NT2/D1 (cell line): ENCODE data around the gene DBNDD2.

Experiments
- DNase-seq: peaks from one replicate; pipeline ENCODE4 v3.0.0-alpha.2; 2011; ENCODE audit warnings: low read depth, low spot score
- H3K27me3 ChIP-seq: 2 replicates; pipeline ENCODE4 v1.6.0; 2011; ENCODE audit warnings: mild to moderate bottlenecking; ENCODE audit not compliant: insufficient read length, insufficient read depth
- H3K36me3 ChIP-seq: 2 replicates; pipeline ENCODE4 v1.6.1; 2011; ENCODE audit warnings: mild to moderate bottlenecking, low read length, mixed read lengths; ENCODE audit not compliant: insufficient read depth, insufficient read length
- H3K4me1 ChIP-seq: 2 replicates; pipeline ENCODE4 v1.5.1; 2011; ENCODE audit not compliant: insufficient read depth, insufficient read length
- H3K4me3 ChIP-seq: 2 replicates; pipeline ENCODE4 v1.5.1; 2011; ENCODE audit warnings: low read depth; ENCODE audit not compliant: insufficient read length
- H3K9ac ChIP-seq: 2 replicates; pipeline ENCODE4 v1.6.0; 2011; ENCODE audit warnings: low read depth; ENCODE audit not compliant: insufficient read length
- H3K9me3 ChIP-seq: 2 replicates; pipeline ENCODE4 v1.5.1; 2011; ENCODE audit warnings: mild to moderate bottlenecking, low read length; ENCODE audit not compliant: insufficient read depth
- SUZ12 ChIP-seq: IDR thresholded peaks from 2 replicates; pipeline ENCODE4 v1.6.1; 2011; ENCODE audit not compliant: insufficient read length, insufficient read depth; ENCODE audit errors: extremely low read depth
- YY1 ChIP-seq: IDR thresholded peaks from 2 replicates; pipeline ENCODE4 v1.6.1; 2011; ENCODE audit not compliant: insufficient read length, insufficient read depth
- ZNF274 ChIP-seq: IDR thresholded peaks from 2 replicates; pipeline ENCODE4 v1.6.1; 2011; ENCODE audit warnings: mild to moderate bottlenecking, low read depth, low read length

The DBNDD2 gene

GRCh38 chr20:45410887-45411286 is 2.8 kb downstream of the DBNDD2 start:
- Histone ChIP-seq H3K27me3 (peaks cover 35% of the 10 kb centered on the region), H3K4me1 (no peaks in the 10 kb centered on the region), H3K9me3 (no peaks in the 10 kb centered on the region), H3K9ac (no peak overlapping the region), H3K36me3 (peaks cover 11% of the 10 kb centered on the region), H3K4me3 (no peak overlapping the region)
- TF ChIP-seq ZNF274, result no peak
- TF ChIP-seq SUZ12, result no peak
- TF ChIP-seq YY1, result no peak
- DNase-seq, result no peak

GRCh38 chr20:45412653-45413052 is 4.6 kb downstream of the DBNDD2 start:
- H3K27me3 ChIP-seq, result peaks cover 18% of the 10 kb centered on the region
- H3K9me3 ChIP-seq, result no peaks in the 10 kb centered on the region
- TF ChIP-seq SUZ12, result no peak
- no peak for TF ChIP-seq ZNF274
- TF ChIP-seq YY1, result no peak
- no peak overlapping the region for H3K9ac ChIP-seq
- no peak for DNase-seq
- H3K4me1 ChIP-seq, result no peaks in the 10 kb centered on the region
- no peak overlapping the region for H3K4me3 ChIP-seq
- H3K36me3 ChIP-seq, result peaks cover 11% of the 10 kb centered on the region

DNA sequence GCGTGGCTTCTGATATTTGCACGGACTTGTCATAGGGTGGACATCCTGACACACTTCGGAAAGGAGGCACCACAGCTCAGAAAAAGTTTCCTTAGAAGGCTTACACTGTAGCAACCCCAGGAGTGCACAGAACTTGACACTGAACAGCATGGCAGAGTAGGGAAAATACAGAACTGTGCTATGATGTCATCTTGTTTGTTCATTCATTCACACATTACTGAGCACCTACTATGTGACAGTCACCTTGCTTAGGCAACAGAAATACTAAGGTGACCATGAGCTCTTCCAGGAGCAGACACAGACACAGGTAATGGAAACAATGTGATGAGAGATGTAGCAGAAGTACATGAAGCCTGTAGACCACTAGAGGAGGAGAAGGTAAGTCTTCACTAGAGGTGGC is 5.4 kb downstream of the DBNDD2 start:
- TF ChIP-seq YY1 (no peak), ZNF274 (no peak), SUZ12 (no peak)
- H3K9ac ChIP-seq, result no peak overlapping the region

DNA sequence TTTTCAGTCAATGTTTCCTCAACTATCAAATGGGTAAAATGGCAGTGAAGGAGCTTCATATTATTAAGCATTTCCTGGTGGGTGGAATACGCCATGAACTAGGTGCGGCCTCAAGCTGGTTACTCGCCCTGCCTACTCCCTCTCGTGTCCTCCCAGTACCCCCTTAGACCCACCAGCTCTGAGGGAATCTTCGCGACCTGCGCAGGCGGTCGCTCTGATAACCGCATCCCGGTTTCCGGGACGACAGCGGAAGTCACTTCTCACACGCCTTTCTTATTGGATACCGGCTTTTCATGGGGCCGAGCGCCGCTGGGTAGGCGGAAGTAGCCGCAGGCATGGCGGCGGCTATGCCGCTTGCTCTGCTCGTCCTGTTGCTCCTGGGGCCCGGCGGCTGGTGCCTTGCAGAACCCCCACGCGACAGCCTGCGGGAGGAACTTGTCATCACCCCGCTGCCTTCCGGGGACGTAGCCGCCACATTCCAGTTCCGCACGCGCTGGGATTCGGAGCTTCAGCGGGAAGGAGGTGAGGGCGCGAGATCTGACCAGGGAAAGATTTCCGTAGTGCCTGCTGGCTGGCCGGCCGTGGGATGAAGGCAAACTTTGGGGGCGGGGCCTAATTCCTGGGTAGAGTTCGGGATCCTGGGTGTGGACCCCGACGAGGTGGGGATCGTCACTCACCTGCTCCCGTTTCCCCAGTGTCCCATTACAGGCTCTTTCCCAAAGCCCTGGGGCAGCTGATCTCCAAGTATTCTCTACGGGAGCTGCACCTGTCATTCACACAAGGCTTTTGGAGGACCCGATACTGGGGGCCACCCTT is 7.9 kb downstream of the DBNDD2 start, which contains the start of gene PIGT:
TSS of gene PIGT (plus strand) at position 320 of the 816 bp plus-strand sequence. CDS start at position 336, 16 bp downstream.
- TF ChIP-seq YY1, result peak; percentile 76
- TF ChIP-seq ZNF274, result no peak
- Histone ChIP-seq H3K4me3 (peak within 1 kb of the TSS; percentile 96), H3K4me1 (no peaks in the 10 kb centered on the region), H3K27me3 (peaks cover 3% of the 10 kb centered on the region), H3K36me3 (peaks cover 31% of the 10 kb centered on the region), H3K9me3 (no peaks in the 10 kb centered on the region), H3K9ac (peak within 1 kb of the TSS; percentile 96)
- peak; percentile 77 for DNase-seq

More for the DNA sequence above, 5.4 kb downstream of the DBNDD2 start:
- DNase-seq, result no peak
- Histone ChIP-seq H3K4me1 (no peaks in the 10 kb centered on the region), H3K36me3 (peaks cover 15% of the 10 kb centered on the region), H3K27me3 (peaks cover 9% of the 10 kb centered on the region), H3K4me3 (no peak overlapping the region), H3K9me3 (no peaks in the 10 kb centered on the region)

GRCh38 chr20:45416917-45417316 is 8.8 kb downstream of the DBNDD2 start:
- H3K9me3 ChIP-seq, result no peaks in the 10 kb centered on the region
- TF ChIP-seq SUZ12 (no peak), YY1 (no peak), ZNF274 (no peak)
- no peak for DNase-seq
- peak overlapping the region; percentile 96 for H3K9ac ChIP-seq
- H3K36me3 ChIP-seq, result peaks cover 40% of the 10 kb centered on the region
- H3K4me1 ChIP-seq, result no peaks in the 10 kb centered on the region
- peaks cover 3% of the 10 kb centered on the region for H3K27me3 ChIP-seq
- peak overlapping the region; percentile 96 for H3K4me3 ChIP-seq

DNA sequence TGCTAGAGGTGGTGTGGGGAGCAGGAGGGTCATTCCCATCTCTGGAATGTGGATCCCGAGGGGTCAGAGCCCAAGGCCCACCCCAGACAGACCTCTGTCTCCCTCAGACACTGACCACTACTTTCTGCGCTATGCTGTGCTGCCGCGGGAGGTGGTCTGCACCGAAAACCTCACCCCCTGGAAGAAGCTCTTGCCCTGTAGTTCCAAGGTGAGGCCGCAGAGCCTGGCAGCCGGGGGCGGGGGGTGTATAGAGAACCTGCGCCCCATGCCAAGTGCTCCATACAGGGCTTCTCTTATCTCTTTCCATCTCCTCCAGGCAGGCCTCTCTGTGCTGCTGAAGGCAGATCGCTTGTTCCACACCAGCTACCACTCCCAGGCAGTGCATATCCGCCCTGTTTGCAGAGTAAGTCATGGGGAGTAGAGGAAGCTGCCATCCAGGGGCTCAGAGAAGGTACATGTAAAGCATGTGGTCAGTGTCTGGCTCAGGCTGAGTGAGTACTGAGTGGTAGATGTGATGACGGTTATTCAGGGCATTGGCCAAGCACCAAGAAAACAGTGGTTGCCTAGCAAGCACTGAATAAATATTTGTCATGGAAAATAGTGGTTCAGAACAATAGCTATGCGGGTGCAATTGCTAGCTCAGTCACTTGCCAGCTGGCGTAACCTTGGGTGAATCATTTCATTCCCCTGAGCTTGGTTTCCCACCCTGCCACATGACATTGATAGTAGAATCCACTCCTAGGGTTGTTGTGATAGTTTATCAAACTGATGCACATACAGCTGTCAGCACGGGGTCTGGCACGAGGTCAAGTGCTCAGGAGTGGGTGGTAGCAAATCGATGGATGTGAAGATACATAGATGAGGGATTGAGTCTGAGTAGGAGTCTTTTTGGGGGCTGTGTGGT is 11.4 kb downstream of the DBNDD2 start:
- TF ChIP-seq YY1 (no peak), ZNF274 (no peak), SUZ12 (no peak)
- Histone ChIP-seq H3K9ac (no peak overlapping the region), H3K4me1 (no peaks in the 10 kb centered on the region), H3K4me3 (no peak overlapping the region), H3K9me3 (no peaks in the 10 kb centered on the region), H3K27me3 (no peaks in the 10 kb centered on the region), H3K36me3 (peaks cover 59% of the 10 kb centered on the region)
- DNase-seq, result no peak

DNA sequence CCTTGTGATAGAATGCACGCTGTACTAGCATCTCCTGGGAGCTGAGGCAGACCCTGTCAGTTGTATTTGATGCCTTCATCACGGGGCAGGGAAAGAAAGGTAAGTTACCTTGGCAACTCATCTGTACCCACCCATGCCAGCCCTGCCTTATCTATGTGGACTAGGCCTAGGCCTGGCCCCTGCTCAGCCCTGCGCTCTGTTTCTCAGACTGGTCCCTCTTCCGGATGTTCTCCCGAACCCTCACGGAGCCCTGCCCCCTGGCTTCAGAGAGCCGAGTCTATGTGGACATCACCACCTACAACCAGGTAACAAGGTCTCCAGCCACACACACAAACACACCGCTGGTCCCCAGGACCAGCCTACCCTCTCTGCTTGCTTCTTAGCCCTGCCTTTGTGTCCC is 12.0 kb downstream of the DBNDD2 start:
- Histone ChIP-seq H3K36me3 (peaks cover 64% of the 10 kb centered on the region), H3K27me3 (no peaks in the 10 kb centered on the region), H3K9ac (no peak overlapping the region), H3K9me3 (no peaks in the 10 kb centered on the region), H3K4me3 (no peak overlapping the region), H3K4me1 (no peaks in the 10 kb centered on the region)
- TF ChIP-seq YY1 (no peak), ZNF274 (no peak), SUZ12 (no peak)
- DNase-seq, result no peak
